Measurements from ENCODE around the gene GPR17. TPM values are rescaled to one million over a fixed set of nuclear protein-coding genes. Genes with fewer than 3 reads are reported as not detected.

Gene GPR17
- total RNA-seq, 2 experiments from 2014 or later, result not detected

- no peak for TF ChIP-seq CTCF (IDR thresholded peaks at IDR 0.05)
- Mint-ChIP-seq H3K27ac (no peak overlapping the region), H3K27me3 (no peaks in the 10 kb centered on the region), H3K36me3 (ENCODE audit: low read depth) (no peaks in the 10 kb centered on the region), H3K4me1 (ENCODE audit: low read depth) (peaks cover 5% of the 10 kb centered on the region), H3K9me3 (peaks cover 5% of the 10 kb centered on the region), H3K4me3 (no peak overlapping the region)
- POLR2A ChIA-PET, result interaction anchor here (1.2 kb wide), 1 partner anchor 30 kb away, joined by 3 read pairs; no protein-coding TSS in a partner anchor
- intact Hi-C loops (cut with micrococcal nuclease), result no loop called here
- DNase-seq (no peak), ATAC-seq (no peak)
- CTCF ChIA-PET, result interaction anchor here (0.6 to 1.5 kb wide), 4 partner anchors 19 to 118 kb away, joined by 3 to 9 read pairs (median 3); no protein-coding TSS in a partner anchor
These were observed 35.4 kb upstream of the GPR17 start for GRCh38 chr2:127610561-127610960.

GRCh38 chr2:127611076-127611925 is 34.7 kb upstream of the GPR17 start:
- no peak for TF ChIP-seq CTCF (IDR thresholded peaks at IDR 0.05)
- POLR2A ChIA-PET, result interaction anchor here (1.2 kb wide), 1 partner anchor 29 kb away, joined by 3 read pairs; no protein-coding TSS in a partner anchor
- Mint-ChIP-seq H3K9me3 (peaks cover 5% of the 10 kb centered on the region), H3K4me3 (no peak overlapping the region), H3K27ac (no peak overlapping the region), H3K27me3 (peaks cover 1% of the 10 kb centered on the region), H3K4me1 (ENCODE audit: low read depth) (peaks cover 12% of the 10 kb centered on the region), H3K36me3 (ENCODE audit: low read depth) (no peaks in the 10 kb centered on the region)
- ATAC-seq (no peak), DNase-seq (no peak)
- CTCF ChIA-PET, result interaction anchor here (0.9 to 1.5 kb wide), 3 partner anchors 12 to 20 kb away, joined by 3 to 9 read pairs (median 3); no protein-coding TSS in a partner anchor
- intact Hi-C loops (cut with micrococcal nuclease), result no loop called here

- no peak for DNase-seq
- Mint-ChIP-seq H3K27ac (no peak overlapping the region), H3K27me3 (peaks cover 7% of the 10 kb centered on the region), H3K9me3 (peaks cover 5% of the 10 kb centered on the region), H3K4me1 (ENCODE audit: low read depth) (peaks cover 22% of the 10 kb centered on the region), H3K4me3 (no peak overlapping the region), H3K36me3 (ENCODE audit: low read depth) (no peaks in the 10 kb centered on the region)
- POLR2A ChIA-PET, result no interaction called here
- no peak for ATAC-seq
- no peak for TF ChIP-seq CTCF (IDR thresholded peaks at IDR 0.05)
- intact Hi-C loops (cut with micrococcal nuclease), result no loop called here
- CTCF ChIA-PET, result no interaction called here
These were observed 33.7 kb upstream of the GPR17 start for GRCh38 chr2:127612111-127612822.

GRCh38 chr2:127614246-127614645 is 31.7 kb upstream of the GPR17 start:
- intact Hi-C loops (cut with micrococcal nuclease), result no loop called here
- Mint-ChIP-seq H3K4me3 (no peak overlapping the region), H3K36me3 (ENCODE audit: low read depth) (no peaks in the 10 kb centered on the region), H3K27me3 (peaks cover 7% of the 10 kb centered on the region), H3K27ac (no peak overlapping the region), H3K9me3 (peaks cover 5% of the 10 kb centered on the region), H3K4me1 (ENCODE audit: low read depth) (peaks cover 22% of the 10 kb centered on the region)
- DNase-seq (no peak), ATAC-seq (no peak)
- POLR2A ChIA-PET, result no interaction called here
- CTCF ChIA-PET, result interaction anchor here (1.6 kb wide), 1 partner anchor 23 kb away, joined by 9 read pairs; no protein-coding TSS in a partner anchor
- TF ChIP-seq CTCF (IDR thresholded peaks at IDR 0.05), result no peak
